T-cell (primary cell): ENCODE measurements around the gene AGFG2. TPM values are rescaled to one million over a fixed set of nuclear protein-coding genes. Genes with fewer than 3 reads are reported as not detected.
"Not testable (repeated sequence)": the region's sequence is repeated elsewhere in the genome, so short reads cannot be mapped to it uniquely, and the experiment has no call there.

ENCODE experiments used
- ATAC-seq, 4 experiments: fragments of 200-7000 bp in 3 of 4; fragments of 150-1000 bp in 1 of 4; cut with Tn5 transposase; replicated peaks in 1 of 4; 1 replicate in 3 of 4; 2 replicates in 1 of 4; pipeline ENCODE4 v1.10.0; 2021; ENCODE audit warnings: moderate library complexity in 3 of 4, mild to moderate bottlenecking in 2 of 4, moderate number of reproducible peaks in 1 of 4
- CTCF ChIA-PET, 2 donors: fragments of 300-600 bp; sonication (Branson Sonifier 250); formaldehyde crosslinking; loops; one replicate each; lab custom pipeline; 2022; ENCODE audit warnings: antibody characterized with exemption in 2 of 2; lab: Charles Lee
- POLR2A ChIA-PET, 2 donors: fragments of 300-600 bp; sonication (Branson Sonifier 250); formaldehyde crosslinking; loops; one replicate each; lab custom pipeline; 2022; ENCODE audit warnings: antibody characterized with exemption in 2 of 2; lab: Charles Lee
- DNase-seq, 35 experiments: peaks; one replicate each; pipeline versions ENCODE4 v3.0.0 to v3.0.0-alpha.2; 2013 to 2023
- H3K27ac ChIP-seq: one replicate; pipeline ENCODE4 v1.5.1; 2013; ENCODE audit warnings: low read length
- H3K27me3 ChIP-seq, 2 experiments: replicated peaks in 1 of 2; 1 replicate in 1 of 2; 2 replicates in 1 of 2; pipeline versions ENCODE4 v1.6.1 to v1.7.0; 2013; ENCODE audit warnings: low read length in 1 of 2, mixed read lengths in 1 of 2; ENCODE audit not compliant: control insufficient read depth in 2 of 2, insufficient read depth in 2 of 2; ENCODE audit errors: extremely low read depth in 1 of 2
- H3K36me3 ChIP-seq, 2 donors: 1 replicate in 1 of 2; 2 replicates in 1 of 2; pipeline versions ENCODE4 v1.6.1 to v1.7.0; 2013; ENCODE audit warnings: low read length in 1 of 2; ENCODE audit not compliant: control insufficient read depth in 2 of 2, insufficient read depth in 1 of 2; ENCODE audit errors: extremely low read depth in 1 of 2
- H3K4me1 ChIP-seq, 2 experiments: 1 replicate in 1 of 2; 2 replicates in 1 of 2; pipeline versions ENCODE4 v1.6.1 to v1.7.0; 2013; ENCODE audit warnings: low read length in 2 of 2, mixed read lengths in 1 of 2; ENCODE audit not compliant: insufficient read depth in 2 of 2, control insufficient read depth in 1 of 2; ENCODE audit errors: extremely low read depth in 1 of 2
- H3K4me3 ChIP-seq, 2 donors: 1 replicate in 1 of 2; 2 replicates in 1 of 2; pipeline versions ENCODE4 v1.5.1 to v1.7.0; 2013; ENCODE audit warnings: mild to moderate bottlenecking in 2 of 2, low read length in 1 of 2, moderate library complexity in 1 of 2; ENCODE audit not compliant: control insufficient read depth in 1 of 2; ENCODE audit errors: extremely low read depth in 1 of 2
- H3K9me3 ChIP-seq: 2 replicates; pipeline ENCODE4 v1.7.0; 2013
- H3K27ac Mint-ChIP-seq, 2 donors: one replicate each; pipeline ENCODE4 v1.8.0; 2020 to 2021; ENCODE audit warnings: mild to moderate bottlenecking in 2 of 2, mixed read lengths in 2 of 2
- H3K27me3 Mint-ChIP-seq, 2 donors: one replicate each; pipeline ENCODE4 v1.8.0; 2021 to 2022; ENCODE audit warnings: mixed read lengths in 2 of 2
- H3K36me3 Mint-ChIP-seq: one replicate; pipeline ENCODE4 v1.8.0; 2021; ENCODE audit warnings: mixed read lengths
- H3K4me1 Mint-ChIP-seq, 3 donors: one replicate each; pipeline ENCODE4 v1.8.0; 2020 to 2022; ENCODE audit warnings: mixed read lengths in 3 of 3, mild to moderate bottlenecking in 1 of 3
- H3K4me3 Mint-ChIP-seq, 3 donors: one replicate each; pipeline ENCODE4 v1.8.0; 2020 to 2022; ENCODE audit warnings: mild to moderate bottlenecking in 3 of 3, mixed read lengths in 3 of 3, moderate library complexity in 3 of 3
- H3K9me3 Mint-ChIP-seq, 3 donors: one replicate each; pipeline ENCODE4 v1.8.0; 2020 to 2022; ENCODE audit warnings: mixed read lengths in 3 of 3
- WGBS: methylation state at CpG from one replicate; pipeline ENCODE4 v1.1.5; 2013; ENCODE audit warnings: missing lambda C conversion rate; ENCODE audit not compliant: insufficient coverage; 5-methylcytosine and 5-hydroxymethylcytosine counted together
- total RNA-seq, 35 experiments: library from RNA in 6 of 35; stranded (reverse) in 6 of 35; fragments of 120-200 nt in 1 of 35; gene quantifications; one replicate each; pipeline versions ENCODE4 v1.2.1 to v1.2.4 and lab custom pipeline; 2013 to 2026

The AGFG2 gene
- total RNA-seq, 5 donors from 2014 or later (not counting 1 experiment from before 2014, with no cell fraction given), result 26.2 to 54.6 (median 40.2) TPM

DNA sequence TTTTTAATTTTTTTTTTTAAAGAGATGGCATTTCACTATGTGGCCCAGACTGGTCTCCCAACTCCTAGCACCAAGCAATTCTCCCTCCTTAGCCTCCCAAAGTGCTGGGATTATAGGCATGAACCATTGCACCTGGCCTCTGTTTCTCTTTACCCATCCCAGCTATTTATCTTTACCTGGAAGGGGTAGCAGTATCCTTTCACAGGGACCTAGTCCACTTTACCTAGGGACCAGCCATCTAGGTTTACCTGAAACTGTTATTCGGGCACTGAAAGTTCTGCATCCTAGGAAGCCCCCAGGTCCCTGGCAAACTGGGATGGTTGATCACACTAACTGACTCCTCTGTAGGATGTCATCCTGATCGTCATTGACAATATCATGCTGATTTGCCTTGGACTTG lies 21.7 kb upstream of the AGFG2 start:
- Histone ChIP-seq H3K27ac (no peak overlapping the region), H3K9me3 (no peaks in the 10 kb centered on the region), H3K27me3 (no peaks in the 10 kb centered on the region), H3K4me3 (no peak overlapping the region), H3K36me3 (no peaks in the 10 kb centered on the region), H3K4me1 (peaks cover 9 to 36% of the 10 kb centered on the region in 2 experiments)
- ChIA-PET CTCF (interaction anchor here in 1 of 2 donors (1.5 kb wide), 1 partner anchor 46 kb away, joined by 3 read pairs; no protein-coding TSS in a partner anchor), POLR2A (interaction anchor here in 1 of 2 donors (0.5 kb wide), 2 partner anchors 48 kb away, joined by 4 to 5 read pairs; no protein-coding TSS in a partner anchor)
- H3K27ac Mint-ChIP-seq, result peak overlapping the region; percentile 57 to 77
- no peak for ATAC-seq
- WGBS, result 100% methylated on average over 1 of the region's 2 CpGs
- H3K36me3 Mint-ChIP-seq, result no peaks in the 10 kb centered on the region
- H3K4me1 Mint-ChIP-seq, result peaks cover 34 to 42% (median 34%) of the 10 kb centered on the region in 3 donors
- no peak overlapping the region for H3K4me3 Mint-ChIP-seq
- H3K9me3 Mint-ChIP-seq, result no peaks in the 10 kb centered on the region
- no peak for DNase-seq
- H3K27me3 Mint-ChIP-seq, result no peaks in the 10 kb centered on the region

GRCh38 chr7:100519580-100519979 lies 19.4 kb upstream of the AGFG2 start:
- no peaks in the 10 kb centered on the region for H3K36me3 ChIP-seq
- peak overlapping the region in 1 of 2 donors; percentile 22 for H3K27ac Mint-ChIP-seq
- no peaks in the 10 kb centered on the region for H3K27me3 ChIP-seq
- H3K4me3 ChIP-seq, result no peak overlapping the region
- no peaks in the 10 kb centered on the region for H3K9me3 Mint-ChIP-seq
- POLR2A ChIA-PET, result interaction anchor here (0.6 to 0.7 kb wide), 2 partner anchors 15 to 21 kb away, joined by 3 to 5 read pairs; no protein-coding TSS in a partner anchor
- ATAC-seq (no peak), DNase-seq (no peak)
- H3K27me3 Mint-ChIP-seq, result no peaks in the 10 kb centered on the region
- H3K4me3 Mint-ChIP-seq, result no peak overlapping the region
- H3K36me3 Mint-ChIP-seq, result no peaks in the 10 kb centered on the region
- no peaks in the 10 kb centered on the region for H3K9me3 ChIP-seq
- CTCF ChIA-PET, result interaction anchor here in 1 of 2 donors (0.5 to 0.7 kb wide), 2 partner anchors 9 to 316 kb away, joined by 3 read pairs; no protein-coding TSS in a partner anchor
- peaks cover 26 to 32% (median 28%) of the 10 kb centered on the region in 3 donors for H3K4me1 Mint-ChIP-seq
- no CpG with 5 or more reads among the region's 6 CpGs for WGBS
- peaks cover 9 to 31% of the 10 kb centered on the region in 2 experiments for H3K4me1 ChIP-seq
- no peak overlapping the region for H3K27ac ChIP-seq

DNA sequence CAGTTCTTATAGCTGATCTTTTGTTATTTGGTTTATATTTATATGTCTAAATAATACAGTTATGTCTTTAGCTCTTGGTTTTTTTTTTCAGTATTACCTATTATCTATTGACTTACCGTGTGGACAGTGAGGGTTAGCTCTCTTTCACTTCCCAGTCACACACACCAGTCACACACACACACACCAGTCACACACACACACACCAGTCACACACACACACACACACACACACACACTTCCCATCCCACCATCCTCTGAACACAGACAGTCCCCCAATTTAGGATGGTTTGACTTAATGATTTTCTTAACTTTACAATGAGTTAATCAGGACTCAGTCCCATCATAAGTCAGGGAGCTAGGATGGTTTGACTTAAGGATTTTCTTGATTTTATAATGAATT lies 18.9 kb upstream of the AGFG2 start:
- no peak for ATAC-seq
- H3K9me3 Mint-ChIP-seq, result no peaks in the 10 kb centered on the region
- peaks cover 23 to 29% (median 25%) of the 10 kb centered on the region in 3 donors for H3K4me1 Mint-ChIP-seq
- no peak for DNase-seq
- ChIA-PET POLR2A (interaction anchor here (0.6 to 0.7 kb wide), 3 partner anchors 15 to 44 kb away, joined by 3 to 5 read pairs (median 3); no protein-coding TSS in a partner anchor), CTCF (interaction anchor here in 1 of 2 donors (0.5 kb wide), 1 partner anchor 8 kb away, joined by 3 read pairs; no protein-coding TSS in a partner anchor)
- no peak overlapping the region for H3K4me3 ChIP-seq
- H3K4me3 Mint-ChIP-seq, result no peak overlapping the region
- H3K36me3 Mint-ChIP-seq, result no peaks in the 10 kb centered on the region
- no peak overlapping the region for H3K27ac Mint-ChIP-seq
- no peaks in the 10 kb centered on the region for H3K27me3 ChIP-seq
- no peaks in the 10 kb centered on the region for H3K27me3 Mint-ChIP-seq
- H3K4me1 ChIP-seq, result peaks cover 6 to 28% of the 10 kb centered on the region in 2 experiments
- no peak overlapping the region for H3K27ac ChIP-seq
- H3K36me3 ChIP-seq, result no peaks in the 10 kb centered on the region
- no CpG with 5 or more reads among the region's 1 CpG for WGBS
- no peaks in the 10 kb centered on the region for H3K9me3 ChIP-seq

DNA sequence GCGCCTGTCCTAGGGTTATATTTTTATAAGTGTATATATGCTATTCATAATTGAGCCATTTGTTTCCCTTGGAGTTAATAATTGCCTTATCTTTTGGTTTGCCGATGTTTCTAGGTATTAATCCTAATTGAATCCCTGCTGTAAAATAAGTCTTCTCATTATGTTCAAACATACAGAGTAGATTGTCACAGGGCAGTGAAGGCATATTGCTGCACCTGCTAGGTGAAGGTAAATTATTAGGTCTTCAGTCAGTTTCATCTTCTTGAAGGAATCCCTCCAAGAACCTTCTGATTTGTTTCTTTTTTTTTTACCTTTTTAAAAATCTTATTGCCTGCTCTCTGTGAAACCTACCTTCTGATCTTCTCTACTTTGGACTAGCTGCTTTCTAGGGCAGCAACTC lies 17.9 kb upstream of the AGFG2 start:
- POLR2A ChIA-PET, result no interaction called here

GRCh38 chr7:100521909-100522593 lies 17.0 kb upstream of the AGFG2 start:
- H3K27me3 Mint-ChIP-seq, H3K36me3 Mint-ChIP-seq, H3K4me3 Mint-ChIP-seq, POLR2A ChIA-PET, H3K4me1 ChIP-seq, H3K9me3 Mint-ChIP-seq, H3K9me3 ChIP-seq, CTCF ChIA-PET, H3K27me3 ChIP-seq, H3K27ac ChIP-seq, H3K27ac Mint-ChIP-seq, H3K36me3 ChIP-seq, H3K4me3 ChIP-seq, ATAC-seq: not testable (repeated sequence)
- whole genome bisulfite sequencing, result no CpG with 5 or more reads among the region's 3 CpGs
- H3K4me1 Mint-ChIP-seq, result peaks cover 4 to 11% (median 6%) of the 10 kb centered on the region in 3 donors
- DNase-seq, result peak in 1 of 35 experiments; percentile 17

More for the DNA sequence above, 17.9 kb upstream of the AGFG2 start:
- ATAC-seq, result no peak
- Mint-ChIP-seq H3K4me1 (peaks cover 14 to 19% (median 16%) of the 10 kb centered on the region in 3 donors), H3K9me3 (no peaks in the 10 kb centered on the region), H3K27ac (no peak overlapping the region), H3K27me3 (no peaks in the 10 kb centered on the region), H3K4me3 (no peak overlapping the region), H3K36me3 (no peaks in the 10 kb centered on the region)
- Histone ChIP-seq H3K27me3 (no peaks in the 10 kb centered on the region), H3K27ac (no peak overlapping the region), H3K4me3 (no peak overlapping the region), H3K9me3 (no peaks in the 10 kb centered on the region), H3K36me3 (no peaks in the 10 kb centered on the region), H3K4me1 (peaks cover 5 to 18% of the 10 kb centered on the region in 2 experiments)
- CTCF ChIA-PET, result no interaction called here
- no peak for DNase-seq
- no CpG with 5 or more reads among the region's 2 CpGs for WGBS

DNA sequence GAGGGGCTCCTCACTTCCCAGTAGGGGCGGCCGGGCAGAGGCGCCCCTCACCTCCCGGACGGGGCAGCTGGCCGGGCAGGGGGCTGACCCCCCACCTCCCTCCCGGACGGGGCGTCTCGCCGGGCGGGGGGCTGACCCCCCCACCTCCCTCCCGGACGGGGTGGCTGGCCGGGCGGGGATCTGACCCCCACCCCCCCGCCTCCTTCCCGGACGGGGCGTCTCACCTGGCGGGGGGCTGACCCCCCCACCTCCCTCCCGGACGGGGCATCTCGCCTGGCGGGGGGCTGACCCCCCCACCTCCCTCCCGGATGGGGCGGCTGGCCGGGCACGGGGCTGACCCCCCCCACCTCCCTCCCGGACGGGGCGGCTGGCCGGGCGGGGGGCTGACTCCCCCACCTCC lies 15.8 kb upstream of the AGFG2 start:
- POLR2A ChIA-PET, H3K36me3 Mint-ChIP-seq: not testable (repeated sequence)

More for the DNA sequence above, 15.8 kb upstream of the AGFG2 start:
- CTCF ChIA-PET, ATAC-seq, H3K9me3 Mint-ChIP-seq, H3K27me3 ChIP-seq, H3K4me1 ChIP-seq, DNase-seq, H3K4me3 ChIP-seq, H3K4me3 Mint-ChIP-seq, H3K27me3 Mint-ChIP-seq, H3K9me3 ChIP-seq, H3K36me3 ChIP-seq, H3K27ac Mint-ChIP-seq, H3K4me1 Mint-ChIP-seq, H3K27ac ChIP-seq: not testable (repeated sequence)
- no CpG with 5 or more reads among the region's 34 CpGs for WGBS
